Neural cell (in vitro differentiated cells): ENCODE results near the gene RAB34. TPM values are rescaled to one million over a fixed set of nuclear protein-coding genes. Genes with fewer than 3 reads are reported as not detected.

Experiments used
- H2AFZ ChIP-seq: fragments of 200-600, 300-800 bp; sonication (generic), shearing (Covaris generic); 2 replicates; pipeline ENCODE4 v1.6.0; 2014; ENCODE audit warnings: low read depth, mild to moderate bottlenecking, antibody characterized with exemption, low read length, moderate library complexity
- H3F3A ChIP-seq: fragments of 200-600 bp; shearing (Covaris generic); 2 replicates; pipeline ENCODE4 v1.6.1; 2016; ENCODE audit warnings: mild to moderate bottlenecking, moderate library complexity, mixed read lengths, antibody characterized with exemption, low read length; ENCODE audit not compliant: insufficient read depth, poor library complexity, severe bottlenecking
- H3K27ac ChIP-seq: fragments of 200-600, 300-800 bp; sonication (generic), shearing (Covaris generic); 2 replicates; pipeline ENCODE4 v1.5.1; 2014; ENCODE audit warnings: mild to moderate bottlenecking, low read length, moderate library complexity
- H3K27me3 ChIP-seq: fragments of 300-800, 200-600 bp; sonication (generic), shearing (Covaris generic); 2 replicates; pipeline ENCODE4 v1.6.0; 2014; ENCODE audit warnings: mild to moderate bottlenecking, low read depth, low read length, moderate library complexity; ENCODE audit not compliant: insufficient read depth
- H3K36me3 ChIP-seq: fragments of 300-800, 200-600 bp; sonication (generic), shearing (Covaris generic); 2 replicates; pipeline ENCODE4 v1.5.1; 2014; ENCODE audit warnings: mild to moderate bottlenecking, antibody characterized with exemption, low read length, moderate library complexity; ENCODE audit not compliant: insufficient read depth
- H3K4me2 ChIP-seq: fragments of 300-800, 200-600 bp; sonication (generic), shearing (Covaris generic); 2 replicates; pipeline ENCODE4 v1.6.0; 2014; ENCODE audit warnings: mild to moderate bottlenecking, low read length
- H3K4me3 ChIP-seq: fragments of 300-800, 200-600 bp; sonication (generic), shearing (Covaris generic); 2 replicates; pipeline ENCODE4 v1.5.1; 2014; ENCODE audit warnings: mild to moderate bottlenecking, low read length, moderate library complexity
- H3K79me2 ChIP-seq: fragments of 200-600 bp; shearing (Covaris generic); replicated peaks from 2 replicates; pipeline ENCODE4 v1.6.0; 2014; ENCODE audit warnings: mild to moderate bottlenecking, low read length, moderate library complexity; ENCODE audit not compliant: insufficient read depth
- H3K9ac ChIP-seq: fragments of 300-800, 200-600 bp; sonication (generic), shearing (Covaris generic); 2 replicates; pipeline ENCODE4 v1.6.1; 2016; ENCODE audit warnings: mild to moderate bottlenecking, low read length, mixed read lengths
- H3K9me2 ChIP-seq: fragments of 200-600 bp; shearing (Covaris generic); 2 replicates; pipeline ENCODE4 v1.6.1; 2016; ENCODE audit warnings: mild to moderate bottlenecking, low read length, mixed read lengths; ENCODE audit not compliant: insufficient read depth
- H3K9me3 ChIP-seq: fragments of 200-600, 300-800 bp; sonication (generic), shearing (Covaris generic); 2 replicates; pipeline ENCODE4 v1.6.1; 2016; ENCODE audit warnings: mild to moderate bottlenecking, mixed run types, low read length, moderate library complexity, mixed read lengths
- H4K20me1 ChIP-seq: fragments of 200-600 bp; shearing (Covaris generic); 2 replicates; pipeline ENCODE4 v1.6.1; 2016; ENCODE audit warnings: mild to moderate bottlenecking, mixed run types; ENCODE audit not compliant: insufficient read depth
- CTCF ChIP-seq: fragments of 450-650 bp; IDR thresholded peaks from 2 replicates; pipeline ENCODE4 v1.5.1; 2014; ENCODE audit warnings: antibody characterized with exemption, mild to moderate bottlenecking, moderate library complexity; ENCODE audit not compliant: poor library complexity, severe bottlenecking
- EP300 ChIP-seq: fragments of 450-650 bp; conservative IDR thresholded peaks from 2 replicates; pipeline ENCODE4 v1.6.1; 2014; ENCODE audit warnings: antibody characterized with exemption, mild to moderate bottlenecking, moderate library complexity; ENCODE audit not compliant: poor library complexity, severe bottlenecking
- EZH2 ChIP-seq: fragments of 200-600, 300-800 bp; shearing (Covaris generic), sonication (generic); IDR thresholded peaks from 2 replicates; pipeline ENCODE4 v1.6.1; 2014; ENCODE audit warnings: antibody characterized with exemption, low read length, borderline replicate concordance, mild to moderate bottlenecking; ENCODE audit not compliant: insufficient read depth, poor library complexity, severe bottlenecking
- MXI1 ChIP-seq: fragments of 450-650 bp; conservative IDR thresholded peaks from 2 replicates; pipeline ENCODE4 v1.6.1; 2014; ENCODE audit warnings: antibody characterized with exemption, mild to moderate bottlenecking; ENCODE audit not compliant: poor library complexity, severe bottlenecking
- POLR2AphosphoS5 ChIP-seq: IDR thresholded peaks from 2 replicates; pipeline ENCODE4 v1.6.1; 2012
- RAD21 ChIP-seq: fragments of 450-650 bp; conservative IDR thresholded peaks from 2 replicates; pipeline ENCODE4 v1.6.1; 2014; ENCODE audit warnings: antibody characterized with exemption, mild to moderate bottlenecking, moderate library complexity
- SMC3 ChIP-seq: fragments of 450-650 bp; conservative IDR thresholded peaks from 2 replicates; pipeline ENCODE4 v1.6.1; 2014; ENCODE audit warnings: antibody characterized with exemption, mild to moderate bottlenecking, moderate library complexity; ENCODE audit not compliant: poor library complexity
- TAF1 ChIP-seq: IDR thresholded peaks from 2 replicates; pipeline ENCODE4 v1.6.1; 2012; ENCODE audit warnings: low read depth
- polyA plus RNA-seq: library from polyadenylated mRNA; depleted of rRNA; stranded (reverse); fragments of >200 nt; gene quantifications from 2 replicates; pipeline ENCODE4 v1.2.3, GENCODE V29; 2014
- TF ChIP-seq, protein P1 (sequence below): IDR thresholded peaks from 2 replicates; pipeline ENCODE4 v1.6.1; 2012; ENCODE audit warnings: borderline replicate concordance

Gene RAB34
- polyA plus RNA-seq, 1 donor from 2014 or later: 9.3 TPM

DNA sequence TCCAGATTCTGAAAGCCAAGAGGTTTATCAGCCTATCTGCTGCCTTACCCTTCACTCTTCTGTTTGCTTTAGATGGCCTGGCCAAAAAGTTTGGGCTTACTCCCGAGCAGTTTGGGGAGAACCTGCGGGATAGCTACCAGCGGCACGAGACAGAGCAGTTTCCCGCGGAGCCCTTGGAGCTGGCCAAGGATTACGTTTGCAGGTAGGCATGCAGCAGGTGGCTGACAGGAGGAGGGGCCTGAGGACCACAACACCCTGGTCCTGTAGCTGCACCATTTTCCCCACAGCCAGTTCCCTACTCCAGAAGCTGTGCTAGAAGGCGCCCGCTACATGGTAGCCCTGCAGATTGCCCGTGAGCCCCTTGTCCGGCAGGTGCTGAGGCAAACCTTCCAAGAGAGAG is 35.0 kb downstream of the RAB34 start:
- Histone ChIP-seq H3K9ac (no peak overlapping the region), H3K27me3 (no peaks in the 10 kb centered on the region), H3F3A (no peaks in the 10 kb centered on the region), H3K9me2 (no peaks in the 10 kb centered on the region), H3K4me3 (no peak overlapping the region), H3K9me3 (no peaks in the 10 kb centered on the region), H3K4me2 (no peak overlapping the region), H3K36me3 (peaks cover 23% of the 10 kb centered on the region), H2AFZ (no peak overlapping the region), H4K20me1 (no peaks in the 10 kb centered on the region), H3K27ac (no peak overlapping the region), H3K79me2 (no peaks in the 10 kb centered on the region)
- TF ChIP-seq MXI1: no peak
- TF ChIP-seq POLR2AphosphoS5: no peak

GRCh38 chr17:28675980-28676379 is 41.7 kb downstream of the RAB34 start:
- no peaks in the 10 kb centered on the region for H3K9me3 ChIP-seq
- H3K79me2 ChIP-seq: no peaks in the 10 kb centered on the region
- no peak overlapping the region for H3K4me2 ChIP-seq
- peaks cover 11% of the 10 kb centered on the region for H3K36me3 ChIP-seq
- H3K9ac ChIP-seq: no peak overlapping the region
- TF ChIP-seq TAF1 (no peak), CTCF (peak; percentile 39)
- no peaks in the 10 kb centered on the region for H3F3A ChIP-seq
- no peaks in the 10 kb centered on the region for H3K9me2 ChIP-seq
- H3K4me3 ChIP-seq: no peak overlapping the region
- H3K27ac ChIP-seq: no peak overlapping the region
- H2AFZ ChIP-seq: no peak overlapping the region
- no peaks in the 10 kb centered on the region for H4K20me1 ChIP-seq
- no peaks in the 10 kb centered on the region for H3K27me3 ChIP-seq

DNA sequence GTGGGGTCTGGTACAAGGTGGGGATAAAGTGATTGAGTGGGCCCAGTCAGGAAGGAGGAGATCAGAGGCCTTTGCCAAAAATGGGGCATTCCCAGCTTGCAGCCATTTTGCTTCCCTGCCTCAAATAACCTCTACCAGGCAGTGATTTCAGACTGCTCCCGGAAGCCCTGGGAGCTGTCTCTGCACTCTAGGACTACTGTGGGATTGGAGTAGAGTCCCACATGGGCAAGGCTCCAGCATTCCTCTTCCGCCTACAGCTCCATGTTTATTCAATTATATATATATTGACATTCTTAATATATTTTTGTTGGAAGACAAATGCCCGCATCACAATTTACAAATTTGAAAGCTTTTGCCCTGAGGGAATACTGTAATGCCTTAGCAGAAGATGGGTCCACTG is 42.2 kb downstream of the RAB34 start:
- no peaks in the 10 kb centered on the region for H3K27me3 ChIP-seq
- no peak overlapping the region for H3K4me3 ChIP-seq
- TF ChIP-seq MXI1: no peak
- TF ChIP-seq CTCF: no peak
- no peak for TF ChIP-seq TAF1
- TF ChIP-seq, protein P1, sequence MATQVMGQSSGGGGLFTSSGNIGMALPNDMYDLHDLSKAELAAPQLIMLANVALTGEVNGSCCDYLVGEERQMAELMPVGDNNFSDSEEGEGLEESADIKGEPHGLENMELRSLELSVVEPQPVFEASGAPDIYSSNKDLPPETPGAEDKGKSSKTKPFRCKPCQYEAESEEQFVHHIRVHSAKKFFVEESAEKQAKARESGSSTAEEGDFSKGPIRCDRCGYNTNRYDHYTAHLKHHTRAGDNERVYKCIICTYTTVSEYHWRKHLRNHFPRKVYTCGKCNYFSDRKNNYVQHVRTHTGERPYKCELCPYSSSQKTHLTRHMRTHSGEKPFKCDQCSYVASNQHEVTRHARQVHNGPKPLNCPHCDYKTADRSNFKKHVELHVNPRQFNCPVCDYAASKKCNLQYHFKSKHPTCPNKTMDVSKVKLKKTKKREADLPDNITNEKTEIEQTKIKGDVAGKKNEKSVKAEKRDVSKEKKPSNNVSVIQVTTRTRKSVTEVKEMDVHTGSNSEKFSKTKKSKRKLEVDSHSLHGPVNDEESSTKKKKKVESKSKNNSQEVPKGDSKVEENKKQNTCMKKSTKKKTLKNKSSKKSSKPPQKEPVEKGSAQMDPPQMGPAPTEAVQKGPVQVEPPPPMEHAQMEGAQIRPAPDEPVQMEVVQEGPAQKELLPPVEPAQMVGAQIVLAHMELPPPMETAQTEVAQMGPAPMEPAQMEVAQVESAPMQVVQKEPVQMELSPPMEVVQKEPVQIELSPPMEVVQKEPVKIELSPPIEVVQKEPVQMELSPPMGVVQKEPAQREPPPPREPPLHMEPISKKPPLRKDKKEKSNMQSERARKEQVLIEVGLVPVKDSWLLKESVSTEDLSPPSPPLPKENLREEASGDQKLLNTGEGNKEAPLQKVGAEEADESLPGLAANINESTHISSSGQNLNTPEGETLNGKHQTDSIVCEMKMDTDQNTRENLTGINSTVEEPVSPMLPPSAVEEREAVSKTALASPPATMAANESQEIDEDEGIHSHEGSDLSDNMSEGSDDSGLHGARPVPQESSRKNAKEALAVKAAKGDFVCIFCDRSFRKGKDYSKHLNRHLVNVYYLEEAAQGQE: no peak
- TF ChIP-seq EZH2: no peak
- TF ChIP-seq SMC3: no peak
- no peak for TF ChIP-seq RAD21
- no peak for TF ChIP-seq EP300
- no peak for TF ChIP-seq POLR2AphosphoS5
- H3K9me3 ChIP-seq: no peaks in the 10 kb centered on the region
- no peak overlapping the region for H2AFZ ChIP-seq
- H4K20me1 ChIP-seq: no peaks in the 10 kb centered on the region
- no peaks in the 10 kb centered on the region for H3K9me2 ChIP-seq
- no peaks in the 10 kb centered on the region for H3F3A ChIP-seq
- H3K79me2 ChIP-seq: no peaks in the 10 kb centered on the region
- peaks cover 14% of the 10 kb centered on the region for H3K36me3 ChIP-seq
- H3K27ac ChIP-seq: no peak overlapping the region
- no peak overlapping the region for H3K4me2 ChIP-seq
- H3K9ac ChIP-seq: no peak overlapping the region
